Measurements from ENCODE around the gene ZDHHC3.

Gene ZDHHC3

GRCh38 chr3:44893097-44893496, 82.9 kb downstream of the ZDHHC3 start:
- DNase-seq (ENCODE audit: low spot score), result peak; percentile 48

- no peak for DNase-seq (ENCODE audit: low spot score)
Measured at GRCh38 chr3:44892689-44893088, 83.3 kb downstream of the ZDHHC3 start.

- no peak for DNase-seq (ENCODE audit: low spot score)
Measured at GRCh38 chr3:44890852-44891251, 85.1 kb downstream of the ZDHHC3 start.

GRCh38 chr3:44890258-44890657, 85.7 kb downstream of the ZDHHC3 start:
- DNase-seq (ENCODE audit: low spot score), result no peak

GRCh38 chr3:44887101-44887500, 88.9 kb downstream of the ZDHHC3 start:
- no peak for DNase-seq (ENCODE audit: low spot score)

GRCh38 chr3:44886561-44886960, 89.4 kb downstream of the ZDHHC3 start:
- no peak for DNase-seq (ENCODE audit: low spot score)

GRCh38 chr3:44885618-44886017, 90.4 kb downstream of the ZDHHC3 start:
- peak; percentile 88 for DNase-seq (ENCODE audit: low spot score)

- DNase-seq (ENCODE audit: low spot score), result peak; percentile 92
Measured at GRCh38 chr3:44883999-44884431, 92.0 kb downstream of the ZDHHC3 start.

- peak; percentile 23 for DNase-seq (ENCODE audit: low spot score)
Measured at GRCh38 chr3:44883213-44883955, 92.6 kb downstream of the ZDHHC3 start.

- DNase-seq (ENCODE audit: low spot score), result no peak
Measured at GRCh38 chr3:44880284-44880683, 95.7 kb downstream of the ZDHHC3 start.

GRCh38 chr3:44877333-44877732, 98.6 kb downstream of the ZDHHC3 start:
- DNase-seq (ENCODE audit: low spot score), result no peak

GRCh38 chr3:44875596-44875995, 100.4 kb downstream of the ZDHHC3 start:
- DNase-seq (ENCODE audit: low spot score), result no peak

Measured in SW480 (cell line).